Astrocyte of the cerebellum (primary cell): ENCODE results near the gene SHMT2.

Experiments used
- DNase-seq: peaks from one replicate; pipeline ENCODE4 v3.0.0-alpha.2; 2011; ENCODE audit warnings: low read depth
- H3K4me3 ChIP-seq: 2 replicates; pipeline ENCODE4 v1.5.1; 2011; ENCODE audit warnings: mild to moderate bottlenecking, low read depth, low read length, moderate library complexity
- CTCF ChIP-seq: IDR thresholded peaks from 2 replicates; pipeline ENCODE4 v1.5.1; 2012; ENCODE audit warnings: low read length, low read depth, moderate library complexity, mild to moderate bottlenecking; ENCODE audit errors: missing control alignments
- in situ Hi-C: cut with HindIII; loops from 2 replicates; pipeline ENCODE4 v1.10.0; 2017; ENCODE audit warnings: low sequenced_read_pairs

The SHMT2 gene

GRCh38 chr12:57201631-57202030 lies 27.9 kb upstream of the SHMT2 start:
- in situ Hi-C loops = no loop called here
- TF ChIP-seq CTCF = no peak
- H3K4me3 ChIP-seq = no peak overlapping the region
- DNase-seq = no peak

GRCh38 chr12:57202321-57202720 lies 27.2 kb upstream of the SHMT2 start:
- in situ Hi-C loops = no loop called here
- no peak overlapping the region for H3K4me3 ChIP-seq
- TF ChIP-seq CTCF = no peak
- no peak for DNase-seq

GRCh38 chr12:57203201-57203600 lies 26.3 kb upstream of the SHMT2 start:
- no peak for TF ChIP-seq CTCF
- DNase-seq = no peak
- in situ Hi-C loops = no loop called here
- H3K4me3 ChIP-seq = no peak overlapping the region

- H3K4me3 ChIP-seq = no peak overlapping the region
- in situ Hi-C loops = no loop called here
- no peak for DNase-seq
- no peak for TF ChIP-seq CTCF
Measured at GRCh38 chr12:57203791-57204190, 25.7 kb upstream of the SHMT2 start.

- no peak overlapping the region for H3K4me3 ChIP-seq
- DNase-seq = no peak
- in situ Hi-C loops = no loop called here
- no peak for TF ChIP-seq CTCF
Measured at GRCh38 chr12:57204454-57204853, 25.1 kb upstream of the SHMT2 start.

- in situ Hi-C loops = no loop called here
- H3K4me3 ChIP-seq = no peak overlapping the region
- no peak for TF ChIP-seq CTCF
- no peak for DNase-seq
Measured at GRCh38 chr12:57205186-57205585, 24.3 kb upstream of the SHMT2 start.

GRCh38 chr12:57205931-57206330 lies 23.6 kb upstream of the SHMT2 start:
- TF ChIP-seq CTCF = no peak
- H3K4me3 ChIP-seq = no peak overlapping the region
- in situ Hi-C loops = no loop called here
- no peak for DNase-seq
